ENCODE data around the gene HTT. TPM values are rescaled to one million over a fixed set of nuclear protein-coding genes. Genes with fewer than 3 reads are reported as not detected.

Gene HTT
- total RNA-seq, 2 donors from 2014 or later = 18.1 to 30.5 TPM

DNA sequence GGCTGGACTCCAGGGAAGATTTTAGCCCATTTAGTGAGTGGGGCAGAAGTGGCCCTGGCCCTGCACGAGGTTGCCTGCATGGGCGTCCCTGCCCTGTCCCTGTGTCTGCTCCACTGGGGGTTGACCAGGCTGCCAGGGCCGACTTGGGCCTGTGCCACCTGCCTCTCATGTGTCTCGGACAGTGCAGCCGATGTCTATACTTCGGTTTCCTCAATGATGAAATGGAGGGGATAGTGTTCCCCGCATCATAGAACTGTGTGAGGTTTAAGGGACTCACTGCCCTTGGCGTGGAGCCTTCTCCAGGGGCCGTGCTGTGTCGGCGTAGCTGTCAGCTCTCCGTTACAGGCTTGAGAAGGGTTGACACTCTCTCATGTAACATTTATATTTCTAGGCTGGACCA is 147.5 kb downstream of the HTT start:
- TF ChIP-seq, protein P1, sequence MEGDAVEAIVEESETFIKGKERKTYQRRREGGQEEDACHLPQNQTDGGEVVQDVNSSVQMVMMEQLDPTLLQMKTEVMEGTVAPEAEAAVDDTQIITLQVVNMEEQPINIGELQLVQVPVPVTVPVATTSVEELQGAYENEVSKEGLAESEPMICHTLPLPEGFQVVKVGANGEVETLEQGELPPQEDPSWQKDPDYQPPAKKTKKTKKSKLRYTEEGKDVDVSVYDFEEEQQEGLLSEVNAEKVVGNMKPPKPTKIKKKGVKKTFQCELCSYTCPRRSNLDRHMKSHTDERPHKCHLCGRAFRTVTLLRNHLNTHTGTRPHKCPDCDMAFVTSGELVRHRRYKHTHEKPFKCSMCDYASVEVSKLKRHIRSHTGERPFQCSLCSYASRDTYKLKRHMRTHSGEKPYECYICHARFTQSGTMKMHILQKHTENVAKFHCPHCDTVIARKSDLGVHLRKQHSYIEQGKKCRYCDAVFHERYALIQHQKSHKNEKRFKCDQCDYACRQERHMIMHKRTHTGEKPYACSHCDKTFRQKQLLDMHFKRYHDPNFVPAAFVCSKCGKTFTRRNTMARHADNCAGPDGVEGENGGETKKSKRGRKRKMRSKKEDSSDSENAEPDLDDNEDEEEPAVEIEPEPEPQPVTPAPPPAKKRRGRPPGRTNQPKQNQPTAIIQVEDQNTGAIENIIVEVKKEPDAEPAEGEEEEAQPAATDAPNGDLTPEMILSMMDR (IDR thresholded peaks at IDR 0.05) = no peak
- H3K36me3 ChIP-seq = peaks cover 77% of the 10 kb centered on the region

GRCh38 chr4:3223346-3223745 is 148.9 kb downstream of the HTT start:
- no peak for DNase-seq (ENCODE audit: low spot score)
- no peaks in the 10 kb centered on the region for H3K9me3 ChIP-seq
- peaks cover 67% of the 10 kb centered on the region for H3K36me3 ChIP-seq

More for the DNA sequence above, 147.5 kb downstream of the HTT start:
- DNase-seq (ENCODE audit: low spot score) = no peak
- Histone ChIP-seq H3K9me3 (no peaks in the 10 kb centered on the region), H3K4me1 (no peaks in the 10 kb centered on the region), H3K27ac (no peak overlapping the region), H3K4me3 (no peak overlapping the region), H3K27me3 (no peaks in the 10 kb centered on the region)

GRCh38 chr4:3223956-3224748 is 149.7 kb downstream of the HTT start:
- no peaks in the 10 kb centered on the region for H3K27me3 ChIP-seq
- no peaks in the 10 kb centered on the region for H3K4me1 ChIP-seq
- H3K36me3 ChIP-seq = peaks cover 67% of the 10 kb centered on the region
- DNase-seq (ENCODE audit: low spot score) = no peak
- H3K4me3 ChIP-seq = no peak overlapping the region
- TF ChIP-seq, protein P1 (IDR thresholded peaks at IDR 0.05) = no peak
- no peak overlapping the region for H3K27ac ChIP-seq
- no peaks in the 10 kb centered on the region for H3K9me3 ChIP-seq

More at GRCh38 chr4:3223346-3223745, 148.9 kb downstream of the HTT start:
- no peak overlapping the region for H3K27ac ChIP-seq
- no peak overlapping the region for H3K4me3 ChIP-seq
- TF ChIP-seq, protein P1 (IDR thresholded peaks at IDR 0.05) = no peak
- H3K27me3 ChIP-seq = no peaks in the 10 kb centered on the region
- H3K4me1 ChIP-seq = no peaks in the 10 kb centered on the region

DNA sequence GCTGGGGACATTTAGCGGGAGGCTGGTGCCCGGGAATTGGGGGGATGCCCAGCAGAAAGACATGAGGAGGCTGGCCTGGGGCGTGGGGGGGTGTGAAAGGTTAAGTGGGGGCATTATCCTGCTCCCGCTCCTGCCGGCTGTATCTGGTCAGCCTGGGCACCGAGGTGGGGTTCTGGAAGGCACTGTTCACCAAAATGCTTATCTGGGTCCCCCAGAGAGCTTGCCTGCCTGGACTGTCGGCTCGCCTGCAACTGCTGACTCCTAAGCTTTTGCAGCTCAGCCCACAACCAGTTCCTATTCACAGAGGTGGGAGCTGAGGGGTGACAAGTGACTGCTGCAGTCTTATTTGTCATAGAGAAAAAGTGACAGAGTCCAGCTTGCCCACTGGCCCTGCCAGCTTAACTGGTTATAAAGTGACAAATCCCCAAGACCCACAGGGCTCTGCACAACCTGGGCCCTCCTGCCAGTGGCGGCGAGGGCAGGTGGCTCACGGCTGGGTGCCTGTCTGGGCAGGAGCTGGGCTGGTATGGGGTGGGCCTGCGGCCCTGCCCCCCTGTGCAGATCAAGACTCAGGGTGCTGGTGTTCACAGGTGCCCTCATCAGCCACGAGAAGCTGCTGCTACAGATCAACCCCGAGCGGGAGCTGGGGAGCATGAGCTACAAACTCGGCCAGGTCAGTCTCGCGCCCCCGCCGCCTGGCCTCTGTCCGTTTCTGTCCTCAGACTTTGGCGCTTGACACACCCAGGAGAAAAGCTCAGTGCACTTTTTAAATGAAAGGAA is 150.8 kb downstream of the HTT start:
- Histone ChIP-seq H3K9me3 (no peaks in the 10 kb centered on the region), H3K36me3 (peaks cover 71% of the 10 kb centered on the region), H3K27ac (no peak overlapping the region), H3K4me1 (no peaks in the 10 kb centered on the region), H3K27me3 (no peaks in the 10 kb centered on the region), H3K4me3 (no peak overlapping the region)
- DNase-seq (ENCODE audit: low spot score) = no peak
- TF ChIP-seq, protein P1 (IDR thresholded peaks at IDR 0.05) = no peak

DNA sequence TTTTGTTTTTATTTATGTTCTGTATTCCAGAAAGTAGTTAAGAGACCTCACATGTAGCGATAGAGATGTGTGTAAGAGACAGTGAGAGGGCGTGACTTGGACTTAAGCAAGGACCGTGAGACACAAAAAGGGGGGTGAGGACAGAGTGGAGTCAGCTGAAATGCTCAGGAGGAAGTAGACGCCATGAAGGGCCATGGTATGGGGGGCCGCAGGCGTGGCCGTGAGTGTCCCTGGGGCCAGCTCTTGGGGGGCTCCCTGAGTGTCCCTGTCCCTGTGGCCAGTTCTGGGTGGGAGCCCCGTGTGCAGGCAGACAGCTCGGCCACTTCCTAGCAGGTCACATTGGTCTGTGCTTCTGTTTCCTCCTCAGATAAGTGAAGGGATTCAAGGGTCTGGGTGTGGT is 151.5 kb downstream of the HTT start:
- no peak overlapping the region for H3K27ac ChIP-seq

More for the DNA sequence above, 151.5 kb downstream of the HTT start:
- H3K27me3 ChIP-seq = no peaks in the 10 kb centered on the region
- DNase-seq (ENCODE audit: low spot score) = no peak
- H3K9me3 ChIP-seq = no peaks in the 10 kb centered on the region
- TF ChIP-seq, protein P1 (IDR thresholded peaks at IDR 0.05) = no peak
- H3K4me1 ChIP-seq = no peaks in the 10 kb centered on the region
- no peak overlapping the region for H3K4me3 ChIP-seq
- peaks cover 71% of the 10 kb centered on the region for H3K36me3 ChIP-seq
